Fibroblast of lung (primary cell): ENCODE results near the gene NLGN1.

Source experiments
- CTCF ChIP-seq, 2 donors: IDR thresholded peaks in 1 of 2; conservative IDR thresholded peaks in 1 of 2; 1 replicate in 1 of 2; 2 replicates in 1 of 2; pipeline ENCODE4 v1.5.1; 2011 to 2012; ENCODE audit warnings: low read length in 2 of 2, control low read depth in 1 of 2, inconsistent platforms in 1 of 2, low read depth in 1 of 2, mild to moderate bottlenecking in 1 of 2
- EZH2 ChIP-seq: IDR thresholded peaks from 2 replicates; pipeline ENCODE4 v1.5.1; 2012; ENCODE audit warnings: low read length, control low read depth, mild to moderate bottlenecking; ENCODE audit errors: missing control alignments

- TF ChIP-seq CTCF (conservative IDR thresholded peaks at IDR 0.05 in 1 of 2, IDR thresholded peaks at IDR 0.05 in 1 of 2; ENCODE audit: low read depth in 1 of 2, low read length in 2 of 2) (no peak), EZH2 (no peak)
These were observed 332.8 kb downstream of the NLGN1 start for GRCh38 chr3:173730391-173730790.
